Gastroesophageal sphincter (tissue), 3 donors: ENCODE data around the gene CHSY1.

Source experiments
- POLR2AphosphoS5 ChIP-seq: sonication (generic); formaldehyde crosslinking; IDR thresholded peaks from one replicate; pipeline ENCODE4 v1.6.1; 2017; ENCODE audit warnings: antibody characterized with exemption
- TF ChIP-seq, protein P1 (sequence below), 4 experiments: fragments of 200-600 bp in 2 of 4; fragments of 450-650 bp in 2 of 4; sonication (generic) in 1 of 4; IDR thresholded peaks; one replicate each; pipeline ENCODE4 v1.5.1; 2017 to 2019; ENCODE audit warnings: antibody characterized with exemption in 4 of 4, mild to moderate bottlenecking in 2 of 4, moderate library complexity in 2 of 4

DNA sequence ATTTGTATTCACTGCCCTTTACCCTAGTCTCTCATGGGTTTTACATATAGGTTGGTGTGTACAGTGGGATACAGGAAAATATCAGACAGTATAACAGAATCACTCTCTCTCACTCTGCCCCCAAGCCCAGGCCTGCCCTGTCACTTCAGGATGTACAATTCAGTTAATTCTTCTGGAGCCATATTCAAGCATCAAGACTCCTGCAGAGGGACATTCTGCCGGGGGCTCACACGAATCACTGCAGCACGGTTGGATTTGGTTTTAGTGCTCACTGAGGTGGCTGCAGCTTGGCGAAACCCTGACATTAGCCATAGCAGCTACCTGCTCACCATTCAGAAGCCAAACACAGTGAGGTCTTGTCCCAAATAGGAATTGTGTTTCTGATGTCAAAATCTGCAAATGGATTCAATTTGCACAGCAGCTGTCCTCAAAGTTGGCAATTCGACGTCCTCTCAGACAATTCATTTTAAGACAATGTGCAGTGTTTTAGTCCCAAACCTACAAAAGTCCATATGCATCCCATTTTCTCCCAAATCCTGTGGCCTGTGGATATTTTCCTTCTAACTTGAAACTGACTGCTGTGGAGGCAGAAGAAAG is 82.9 kb downstream of the CHSY1 start:
- TF ChIP-seq, protein P1, sequence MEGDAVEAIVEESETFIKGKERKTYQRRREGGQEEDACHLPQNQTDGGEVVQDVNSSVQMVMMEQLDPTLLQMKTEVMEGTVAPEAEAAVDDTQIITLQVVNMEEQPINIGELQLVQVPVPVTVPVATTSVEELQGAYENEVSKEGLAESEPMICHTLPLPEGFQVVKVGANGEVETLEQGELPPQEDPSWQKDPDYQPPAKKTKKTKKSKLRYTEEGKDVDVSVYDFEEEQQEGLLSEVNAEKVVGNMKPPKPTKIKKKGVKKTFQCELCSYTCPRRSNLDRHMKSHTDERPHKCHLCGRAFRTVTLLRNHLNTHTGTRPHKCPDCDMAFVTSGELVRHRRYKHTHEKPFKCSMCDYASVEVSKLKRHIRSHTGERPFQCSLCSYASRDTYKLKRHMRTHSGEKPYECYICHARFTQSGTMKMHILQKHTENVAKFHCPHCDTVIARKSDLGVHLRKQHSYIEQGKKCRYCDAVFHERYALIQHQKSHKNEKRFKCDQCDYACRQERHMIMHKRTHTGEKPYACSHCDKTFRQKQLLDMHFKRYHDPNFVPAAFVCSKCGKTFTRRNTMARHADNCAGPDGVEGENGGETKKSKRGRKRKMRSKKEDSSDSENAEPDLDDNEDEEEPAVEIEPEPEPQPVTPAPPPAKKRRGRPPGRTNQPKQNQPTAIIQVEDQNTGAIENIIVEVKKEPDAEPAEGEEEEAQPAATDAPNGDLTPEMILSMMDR (IDR thresholded peaks at IDR 0.05): no peak
- TF ChIP-seq POLR2AphosphoS5: no peak
